AG09319 (cell line): ENCODE results near the gene AHCYL2.

Experiments used
- DNase-seq: peaks from one replicate; pipeline ENCODE4 v3.0.0-alpha.2; 2010; ENCODE audit warnings: low read depth; ENCODE audit errors: extremely low read depth
- CTCF ChIP-seq: IDR thresholded peaks from 2 replicates; pipeline ENCODE4 v1.5.1; 2011; ENCODE audit warnings: low read depth, mild to moderate bottlenecking, inconsistent platforms, low read length, moderate library complexity

AHCYL2 gene

GRCh38 chr7:129391546-129392171 is 166.8 kb downstream of the AHCYL2 start:
- no peak for DNase-seq
- no peak for TF ChIP-seq CTCF

- no peak for TF ChIP-seq CTCF
- DNase-seq, result no peak
These were observed 168.4 kb downstream of the AHCYL2 start for GRCh38 chr7:129393255-129393654.

- no peak for TF ChIP-seq CTCF
- no peak for DNase-seq
These were observed 169.3 kb downstream of the AHCYL2 start for GRCh38 chr7:129394101-129394500.

DNA sequence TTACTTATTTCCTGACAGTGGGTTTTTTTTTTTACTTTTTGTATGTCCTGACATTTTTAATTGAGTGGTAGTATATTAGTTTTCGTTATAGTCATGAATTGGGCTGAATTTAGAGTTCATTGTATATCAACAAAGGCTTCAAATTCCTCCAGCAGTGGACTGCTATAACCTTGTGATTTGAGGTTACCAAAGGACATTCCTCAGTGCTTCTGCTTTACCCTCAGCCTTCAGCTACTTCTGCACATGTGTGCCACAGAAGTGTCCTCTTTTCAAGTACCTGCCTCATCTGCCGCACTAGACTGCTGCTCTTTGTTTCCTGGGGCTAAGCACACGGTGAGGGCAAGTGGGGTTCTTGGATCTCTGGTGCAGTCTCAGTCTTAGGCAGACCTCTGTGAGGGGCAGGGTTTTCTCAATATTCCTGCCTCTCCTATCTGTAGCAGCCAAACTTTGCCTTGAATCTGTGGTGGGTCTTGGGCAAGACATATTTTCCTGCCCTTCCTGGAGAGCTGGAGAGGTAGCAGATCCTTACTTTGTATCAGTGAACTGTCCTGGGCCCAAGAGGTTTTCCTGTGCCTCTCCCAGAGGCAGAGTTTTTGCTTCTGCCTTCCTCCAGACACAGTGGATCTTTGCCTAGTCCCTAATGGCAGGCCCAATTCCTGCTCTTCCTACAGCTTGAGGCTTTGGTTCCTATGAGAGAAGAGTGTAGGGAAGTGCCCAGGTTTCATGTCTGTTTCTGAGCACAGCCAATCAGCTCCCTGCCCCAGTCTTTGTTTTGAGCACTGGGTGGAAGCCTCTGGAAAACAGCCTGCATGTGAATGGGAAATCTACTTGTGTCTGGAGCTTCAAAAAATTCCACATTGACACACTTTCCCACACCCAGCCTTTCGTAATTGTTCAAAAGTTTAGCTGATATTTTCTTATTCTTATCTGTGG is 170.4 kb downstream of the AHCYL2 start:
- TF ChIP-seq CTCF, result no peak
- DNase-seq, result no peak

- DNase-seq, result no peak
These were observed 176.6 kb downstream of the AHCYL2 start for GRCh38 chr7:129401228-129401966.

More at GRCh38 chr7:129401228-129401966, 176.6 kb downstream of the AHCYL2 start:
- TF ChIP-seq CTCF, result no peak
